Left forelimb (tissue), 1 donor: ENCODE data around the gene PTPRG.

Experiments
- DNase-seq: peaks from one replicate; pipeline ENCODE4 v3.0.0-alpha.2; 2018; ENCODE audit warnings: low spot score

PTPRG gene

GRCh38 chr3:61928039-61928438, 366.7 kb downstream of the PTPRG start:
- DNase-seq, result no peak

DNA sequence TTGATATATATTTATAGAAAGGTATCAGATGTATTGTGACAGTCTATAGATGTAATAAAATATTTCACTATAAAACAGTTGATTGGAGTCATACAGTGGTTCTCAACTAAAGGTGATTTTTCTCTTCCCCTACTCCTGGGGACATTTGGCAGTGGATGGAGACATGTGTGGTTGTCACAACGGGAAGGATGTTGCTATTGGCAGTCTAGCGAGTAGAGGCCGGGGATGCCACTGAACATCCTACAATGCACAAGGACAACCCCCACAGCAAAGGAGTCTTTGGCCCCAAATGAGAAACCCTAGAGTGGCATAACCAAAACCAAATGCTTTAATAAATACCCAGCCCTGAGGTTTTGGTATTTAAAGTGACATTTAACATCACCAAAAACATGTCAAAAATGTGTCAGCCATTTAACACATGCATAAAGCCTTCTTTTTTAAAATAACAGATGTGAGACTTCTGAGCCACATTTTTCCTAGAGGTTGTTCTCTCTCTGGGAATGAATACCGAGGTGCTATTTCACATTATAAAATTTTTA, 367.5 kb downstream of the PTPRG start:
- DNase-seq, result no peak

GRCh38 chr3:61929617-61930016, 368.2 kb downstream of the PTPRG start:
- DNase-seq, result no peak

DNA sequence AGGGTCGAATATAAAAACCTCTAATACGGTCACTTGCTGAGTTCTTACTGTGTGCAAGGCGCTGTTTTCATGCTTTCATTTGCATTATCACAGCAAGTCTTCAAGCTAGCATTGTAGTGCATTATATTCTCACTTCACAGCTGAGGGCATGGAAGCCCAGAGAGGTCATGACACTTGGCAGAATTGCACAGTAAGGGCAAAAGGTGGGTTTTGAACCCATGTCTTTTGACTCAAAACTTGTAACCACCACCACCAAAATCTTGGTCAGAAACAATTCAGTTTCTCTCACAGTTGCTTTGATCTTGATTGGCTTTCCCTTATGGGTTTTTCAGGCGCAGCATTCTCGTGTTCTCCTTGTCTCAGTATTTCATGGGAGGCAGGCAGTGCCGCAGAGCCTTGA, 371.1 kb downstream of the PTPRG start:
- DNase-seq, result no peak

DNA sequence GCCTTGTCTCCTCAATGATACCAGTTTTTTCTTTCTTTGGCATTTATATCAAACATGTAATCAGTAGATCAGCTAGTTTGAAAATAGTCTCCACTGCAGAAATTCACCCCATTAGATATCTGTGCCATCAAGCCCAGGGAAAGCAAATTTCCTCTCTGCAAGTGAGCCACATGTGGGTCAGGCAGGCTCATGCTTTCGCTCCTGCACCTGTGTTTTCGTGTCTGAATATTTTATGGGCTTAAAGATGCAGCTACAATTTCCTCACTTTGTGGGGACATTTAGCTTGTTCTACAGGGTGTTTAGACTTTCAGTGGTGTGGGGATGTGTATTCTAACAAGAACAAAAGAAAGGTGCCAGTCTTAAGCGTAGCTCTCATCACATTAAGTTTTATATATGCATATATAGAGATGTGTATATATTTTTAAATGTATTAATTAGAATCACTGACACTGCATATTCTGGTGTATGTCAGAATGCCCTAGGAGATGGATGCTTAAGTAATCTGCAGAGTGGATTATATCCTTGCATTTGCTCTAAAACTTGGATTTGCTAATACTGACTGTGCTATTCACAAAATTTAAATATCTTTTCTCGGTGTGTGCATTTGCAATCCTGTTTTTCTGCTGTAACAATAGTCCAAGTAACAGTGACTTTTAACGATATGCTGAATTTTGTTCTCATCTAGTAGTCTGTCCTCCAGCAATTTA, 372.6 kb downstream of the PTPRG start:
- no peak for DNase-seq

DNA sequence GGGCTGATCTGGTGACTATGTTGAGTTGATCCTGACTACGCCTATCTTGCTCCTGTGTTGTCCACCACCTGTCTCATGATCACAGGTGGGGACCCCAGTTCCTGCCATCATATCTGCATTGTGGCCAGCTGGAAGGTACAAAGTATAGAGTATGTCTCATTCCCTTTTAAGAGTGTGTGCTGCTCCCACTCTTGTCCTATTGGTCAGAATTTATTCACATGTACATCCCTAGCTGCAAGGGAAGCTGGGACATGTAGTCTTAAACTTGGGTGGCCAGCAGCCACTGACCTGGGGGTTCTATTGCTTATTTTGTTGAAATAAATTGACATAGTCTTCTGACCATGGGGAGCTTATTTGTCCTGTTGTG, 373.1 kb downstream of the PTPRG start:
- DNase-seq, result no peak

DNA sequence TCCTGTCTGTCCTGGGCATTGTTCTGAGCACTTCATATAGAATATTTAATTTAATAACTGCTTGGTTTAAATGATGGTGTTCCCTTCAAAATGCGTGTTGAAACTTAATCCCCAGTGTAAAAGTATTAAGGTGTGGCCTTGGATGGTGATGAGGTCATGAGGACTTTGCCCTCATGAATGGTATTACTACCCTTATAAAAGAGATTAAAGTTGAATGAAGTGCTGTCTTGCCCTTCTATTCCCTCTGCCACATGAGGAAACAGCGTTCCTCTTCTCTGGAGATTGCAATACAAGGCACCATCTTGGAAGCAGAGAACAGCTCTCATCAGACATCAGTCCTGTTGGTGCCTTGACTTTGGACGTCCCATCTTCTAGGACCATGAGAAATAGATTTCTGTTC, 374.4 kb downstream of the PTPRG start:
- DNase-seq, result no peak

DNA sequence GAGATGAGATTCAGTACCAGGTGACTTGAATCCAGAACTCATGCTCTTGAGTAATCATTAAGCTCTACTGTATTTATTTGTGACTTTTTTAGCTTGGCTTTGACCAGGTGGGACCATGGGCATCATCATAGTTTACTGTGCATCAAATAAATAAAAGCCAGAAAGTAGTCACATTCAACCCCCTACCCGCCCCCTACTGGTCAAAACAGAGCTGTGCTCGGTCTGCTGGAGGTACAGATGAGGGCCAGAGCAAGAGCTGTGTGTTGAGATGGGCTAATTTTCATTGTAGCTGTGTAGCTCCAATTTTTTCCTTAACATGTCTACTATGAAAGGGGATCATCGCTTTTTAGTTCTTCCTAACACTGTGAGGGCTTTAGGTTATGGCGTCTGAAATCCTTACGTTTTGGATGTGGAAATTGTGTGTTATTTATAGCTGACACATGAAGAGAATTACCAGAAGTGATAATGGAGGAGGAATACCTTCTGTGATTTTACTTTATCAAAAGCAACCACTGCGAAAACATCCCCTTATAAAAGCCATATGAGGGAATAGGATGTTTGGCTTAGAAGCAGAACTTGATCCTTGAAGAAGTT, 375.1 kb downstream of the PTPRG start:
- no peak for DNase-seq

GRCh38 chr3:61937477-61937876, 376.1 kb downstream of the PTPRG start:
- DNase-seq, result no peak

DNA sequence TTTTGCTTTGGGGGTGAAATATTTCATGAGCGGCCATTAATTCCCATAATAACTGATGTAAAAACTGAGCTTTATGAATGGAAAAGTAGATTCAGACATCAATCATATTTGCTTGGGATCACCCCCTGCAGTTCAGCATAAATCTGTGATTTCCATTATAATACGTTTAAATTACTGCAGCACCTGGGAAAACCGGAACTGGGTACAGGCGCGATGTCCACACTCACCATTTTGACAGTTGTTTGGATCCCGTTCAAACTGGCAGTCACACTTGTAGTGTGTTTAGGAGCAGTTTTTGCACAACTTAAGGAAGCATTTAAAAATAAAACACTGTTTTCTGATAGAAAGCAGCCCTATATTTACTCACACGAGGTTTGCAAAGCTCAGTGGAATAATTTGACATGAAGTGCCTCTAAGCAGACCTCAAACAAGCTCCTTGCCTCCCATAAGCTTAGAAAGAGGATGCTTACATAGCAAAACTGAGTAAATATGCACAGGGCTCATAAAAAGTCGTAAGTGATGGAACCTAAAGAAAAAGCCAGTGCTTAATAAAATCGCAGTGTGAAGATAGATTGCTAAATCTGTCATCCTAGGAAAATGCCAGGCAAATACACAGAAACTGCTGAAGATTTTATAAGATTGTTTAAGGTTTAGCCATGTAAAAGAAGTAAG, 377.6 kb downstream of the PTPRG start:
- no peak for DNase-seq

- DNase-seq, result no peak
Measured at GRCh38 chr3:61940236-61940635, 378.9 kb downstream of the PTPRG start.

GRCh38 chr3:61943975-61944374, 382.6 kb downstream of the PTPRG start:
- DNase-seq, result no peak

DNA sequence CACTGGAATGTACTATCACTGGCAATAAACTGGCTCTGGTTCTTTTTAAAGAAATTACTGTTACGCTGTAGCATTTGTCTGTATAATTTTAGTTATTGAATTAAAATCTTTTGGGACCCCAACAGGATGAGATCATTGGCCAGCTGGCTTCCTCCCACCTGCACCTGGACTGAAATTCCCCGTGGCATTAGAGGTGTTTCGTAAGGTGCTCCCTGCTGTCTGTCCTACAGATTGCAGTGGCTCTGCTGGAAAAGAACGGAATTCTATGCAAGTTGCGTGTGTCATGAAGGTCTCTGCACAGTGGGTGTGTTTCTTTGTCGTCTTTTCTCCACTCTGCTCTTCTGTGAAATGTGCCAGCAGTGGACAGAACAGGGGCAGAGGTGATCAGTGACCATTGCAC, 383.4 kb downstream of the PTPRG start:
- DNase-seq, result no peak

DNA sequence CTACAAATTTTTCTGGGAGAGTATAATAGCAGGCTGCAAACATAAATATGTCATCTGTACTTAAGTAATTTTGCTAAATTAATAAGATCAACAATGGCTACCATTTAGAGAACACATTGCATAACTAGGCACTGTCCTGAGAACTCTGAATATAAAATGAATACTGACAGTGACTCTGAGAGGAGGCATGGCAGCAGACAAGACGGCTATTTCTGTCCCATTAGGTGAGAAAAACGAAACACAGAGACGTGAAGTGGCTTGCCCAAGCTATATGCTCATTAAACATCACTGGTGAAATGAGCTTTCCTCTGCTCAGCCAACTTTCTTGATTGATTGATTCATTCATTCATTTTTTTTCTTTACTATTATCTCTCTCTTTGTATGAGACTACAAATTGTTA, 384.3 kb downstream of the PTPRG start:
- DNase-seq, result no peak

DNA sequence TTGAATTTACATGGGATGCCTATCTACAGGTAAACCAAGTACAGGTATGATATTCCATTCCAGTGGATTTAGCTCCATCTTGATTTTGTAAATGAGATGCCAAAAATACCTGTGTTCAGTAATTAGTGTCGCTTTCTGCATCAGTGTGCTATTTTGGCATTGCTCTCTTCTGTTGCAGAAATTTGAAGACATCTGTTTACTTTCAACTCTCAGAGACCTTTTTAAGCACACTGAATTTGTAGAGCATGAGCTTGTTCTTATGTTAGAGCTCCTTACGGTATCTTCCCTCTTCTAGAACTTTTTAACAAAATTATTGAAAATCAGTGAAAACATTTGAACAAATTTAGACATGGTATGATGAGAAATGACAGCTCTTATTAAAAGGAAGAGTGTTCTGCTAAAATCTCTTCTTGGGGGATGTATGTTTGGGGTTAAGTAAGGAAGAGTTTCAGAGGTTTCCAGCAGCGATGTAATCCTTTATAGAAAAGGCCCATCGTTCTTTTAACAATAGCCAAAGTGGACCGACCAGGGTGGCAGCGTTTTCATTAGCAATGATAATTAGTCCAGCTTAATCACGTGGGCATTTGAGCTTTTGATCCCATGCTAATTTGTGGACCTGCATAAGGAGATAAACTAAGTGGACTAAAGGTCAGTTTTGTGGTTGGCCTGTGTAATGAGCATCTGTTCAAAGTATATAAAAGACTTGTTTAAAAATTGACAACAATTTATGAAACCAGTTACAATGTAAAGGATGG, 385.4 kb downstream of the PTPRG start:
- DNase-seq, result no peak

DNA sequence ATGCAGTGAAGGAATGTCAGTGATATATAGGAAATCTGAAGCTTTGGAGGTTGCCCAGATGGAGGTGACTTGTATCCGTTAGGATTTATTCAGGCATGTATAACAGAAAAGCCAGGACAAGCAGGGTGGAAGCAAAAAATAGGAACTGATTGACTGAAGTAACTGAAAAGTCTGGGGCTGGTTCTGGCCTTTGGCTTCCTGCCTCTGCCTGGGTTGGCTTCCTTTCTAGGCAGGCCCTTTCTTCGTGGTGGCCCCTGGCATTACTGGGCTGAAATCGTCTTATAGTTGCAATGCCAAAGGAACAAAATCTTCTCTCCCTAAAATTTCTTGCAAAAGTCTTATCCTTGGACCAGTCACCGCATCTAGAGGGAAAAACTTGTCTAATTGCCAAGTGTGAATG, 386.1 kb downstream of the PTPRG start:
- DNase-seq, result no peak

- DNase-seq, result no peak
Measured at GRCh38 chr3:61948699-61949305, 387.4 kb downstream of the PTPRG start.

GRCh38 chr3:61954097-61954540, 392.7 kb downstream of the PTPRG start:
- DNase-seq, result no peak

DNA sequence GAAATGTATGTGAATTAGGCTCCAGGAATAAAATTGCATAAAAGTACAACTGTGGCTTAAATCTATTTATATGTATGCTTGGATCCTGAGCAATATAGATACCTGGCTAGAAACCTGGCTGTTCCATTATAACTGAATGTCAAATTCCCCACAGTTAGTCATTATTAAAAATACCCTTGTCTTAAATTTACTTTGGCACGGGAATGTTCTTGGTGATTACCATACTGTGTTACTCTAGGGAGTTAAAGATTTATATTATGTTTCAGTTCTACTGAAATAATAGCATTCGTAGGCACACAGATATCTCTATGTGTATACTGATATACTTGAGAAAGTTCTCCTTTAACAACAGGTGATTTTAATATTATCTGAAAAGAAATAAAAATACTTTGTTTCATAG, 394.1 kb downstream of the PTPRG start:
- no peak for DNase-seq

- no peak for DNase-seq
Measured at GRCh38 chr3:61956236-61956635, 394.9 kb downstream of the PTPRG start.

- no peak for DNase-seq
Measured at GRCh38 chr3:61957259-61957658, 395.9 kb downstream of the PTPRG start.

- no peak for DNase-seq
Measured at GRCh38 chr3:61960976-61961375, 399.6 kb downstream of the PTPRG start.
